ENCODE measurements around the gene CATSPER1.
"Not testable (repeated sequence)": the region's sequence is repeated elsewhere in the genome, so short reads cannot be mapped to it uniquely, and the experiment has no call there.

The CATSPER1 gene

GRCh38 chr11:66020618-66021357, 5.5 kb downstream of the CATSPER1 start:
- peak; percentile 89 for DNase-seq (ENCODE audit: low spot score)

GRCh38 chr11:66020212-66020611, 6.1 kb downstream of the CATSPER1 start:
- no peak for DNase-seq (ENCODE audit: low spot score)

GRCh38 chr11:66017321-66017720, 9.0 kb downstream of the CATSPER1 start:
- no peak for DNase-seq (ENCODE audit: low spot score)

GRCh38 chr11:66016793-66017177, 9.5 kb downstream of the CATSPER1 start:
- DNase-seq (ENCODE audit: low spot score) = no peak

GRCh38 chr11:66015936-66016792, 10.1 kb downstream of the CATSPER1 start:
- no peak for DNase-seq (ENCODE audit: low spot score)

- peak; percentile 84 for DNase-seq (ENCODE audit: low spot score)
These were observed 10.8 kb downstream of the CATSPER1 start for GRCh38 chr11:66015454-66015881.

GRCh38 chr11:66014804-66015453, 11.3 kb downstream of the CATSPER1 start:
- DNase-seq (ENCODE audit: low spot score) = no peak

GRCh38 chr11:66013762-66014100, 12.5 kb downstream of the CATSPER1 start:
- no peak for DNase-seq (ENCODE audit: low spot score)

GRCh38 chr11:66012946-66013761, 13.1 kb downstream of the CATSPER1 start:
- no peak for DNase-seq (ENCODE audit: low spot score)

- no peak for DNase-seq (ENCODE audit: low spot score)
These were observed 13.8 kb downstream of the CATSPER1 start for GRCh38 chr11:66012371-66012945.

- no peak for DNase-seq (ENCODE audit: low spot score)
These were observed 14.4 kb downstream of the CATSPER1 start, which contains the start of gene CST6 for GRCh38 chr11:66011785-66012303. Gene CST6, plus strand, starts transcription at chr11:66012008. Its CDS starts 37 bp downstream, at chr11:66012045.

- DNase-seq (ENCODE audit: low spot score) = no peak
These were observed 15.0 kb downstream of the CATSPER1 start for GRCh38 chr11:66011239-66011784.

GRCh38 chr11:66010036-66010435, 16.2 kb downstream of the CATSPER1 start:
- not testable (repeated sequence) for DNase-seq (ENCODE audit: low spot score)

GRCh38 chr11:66008468-66009101, 17.7 kb downstream of the CATSPER1 start:
- DNase-seq (ENCODE audit: low spot score) = no peak

- DNase-seq (ENCODE audit: low spot score) = no peak
These were observed 18.2 kb downstream of the CATSPER1 start for GRCh38 chr11:66008095-66008467.

GRCh38 chr11:66007201-66007634, 19.1 kb downstream of the CATSPER1 start:
- DNase-seq (ENCODE audit: low spot score) = no peak

GRCh38 chr11:66006891-66007176, 19.4 kb downstream of the CATSPER1 start:
- no peak for DNase-seq (ENCODE audit: low spot score)

GRCh38 chr11:66006134-66006890, 20.0 kb downstream of the CATSPER1 start:
- DNase-seq (ENCODE audit: low spot score) = no peak

GRCh38 chr11:66004186-66004585, 22.1 kb downstream of the CATSPER1 start:
- no peak for DNase-seq (ENCODE audit: low spot score)

- DNase-seq (ENCODE audit: low spot score) = no peak
These were observed 23.0 kb downstream of the CATSPER1 start for GRCh38 chr11:66003291-66003690.

Data from kidney capillary endothelial cell (primary cell).